HCT116 (cell line): ENCODE results near the gene LUZP2. TPM values are rescaled to one million over a fixed set of nuclear protein-coding genes. Genes with fewer than 3 reads are reported as not detected.

ENCODE experiments used
- ATAC-seq: fragments of 200-7000 bp; cut with Tn5 transposase; 2 replicates; pipeline ENCODE4 v1.9.1; 2020; ENCODE audit warnings: mild to moderate bottlenecking, moderate library complexity
- BruUV-seq: library from RNA; stranded (reverse); fragments of 400-500 nt; replicated peaks from 2 replicates; lab custom pipeline; 2021; lab: Mats Ljungman, UMichigan
- CTCF ChIA-PET: fragments of 300-600 bp; sonication (Branson Sonifier 250); formaldehyde crosslinking; loops from one replicate; lab custom pipeline; 2021; ENCODE audit warnings: antibody characterized with exemption; lab: Charles Lee
- POLR2A ChIA-PET: fragments of 300-600, 350-600 bp; sonication (Branson Sonifier 250); formaldehyde crosslinking; loops from one replicate; lab custom pipeline; 2021; ENCODE audit warnings: antibody characterized with exemption; lab: Charles Lee
- RAD21 ChIA-PET, 2 experiments: fragments of 300-600 bp; sonication (Branson Sonifier 250); formaldehyde crosslinking; loops; one replicate each; lab custom pipeline; 2023; ENCODE audit warnings: low total read pairs in 2 of 2; ENCODE audit not compliant: uncharacterized antibody in 2 of 2, unreplicated experiment in 2 of 2, low non-redundant PET in 1 of 2; lab: Charles Lee
- DNase-seq: peaks from one replicate; pipeline ENCODE4 v3.0.0-alpha.2; 2010; ENCODE audit warnings: low read depth, low spot score
- H2AFZ ChIP-seq: fragments of 200-600 bp; shearing (Covaris generic), sonication (generic); 2 replicates; pipeline ENCODE4 v1.6.1; 2017; ENCODE audit warnings: low read depth, mixed run types, mixed read lengths, antibody characterized with exemption, low read length; ENCODE audit not compliant: poor library complexity, severe bottlenecking
- H3K27ac ChIP-seq: 2 replicates; pipeline ENCODE4 v1.5.1; 2012; ENCODE audit warnings: low read depth, low read length
- H3K27me3 ChIP-seq: fragments of 200-600 bp; sonication (generic); 2 replicates; pipeline ENCODE4 v1.6.1; 2016; ENCODE audit warnings: mixed run types, low read length, mixed read lengths; ENCODE audit not compliant: insufficient read depth
- H3K36me3 ChIP-seq, 2 experiments: fragments of 200-500 bp in 1 of 2; fragments of 200-600 bp in 1 of 2; sonication (Bioruptor generic) in 1 of 2; sonication (generic) in 1 of 2; 2 replicates each; pipeline versions ENCODE4 v1.5.1 to v1.6.1; 2014 to 2016; ENCODE audit warnings: low read length in 2 of 2, inconsistent platforms in 1 of 2, mixed read lengths in 1 of 2, mixed run types in 1 of 2; ENCODE audit not compliant: insufficient read depth in 2 of 2, control insufficient read depth in 1 of 2
- H3K4me1 ChIP-seq, 2 experiments: fragments of 200-600 bp in 1 of 2; sonication (generic) in 1 of 2; 2 replicates each; pipeline versions ENCODE4 v1.5.1 to v1.6.1; 2012 to 2017; ENCODE audit warnings: low read length in 2 of 2, inconsistent platforms in 1 of 2, mild to moderate bottlenecking in 1 of 2, mixed read lengths in 1 of 2, mixed run types in 1 of 2, moderate library complexity in 1 of 2; ENCODE audit not compliant: insufficient read depth in 2 of 2, control insufficient read depth in 1 of 2
- H3K4me2 ChIP-seq: fragments of 200-600 bp; sonication (generic); 2 replicates; pipeline ENCODE4 v1.6.1; 2017; ENCODE audit warnings: mixed run types, low read length, mixed read lengths
- H3K4me3 ChIP-seq, 2 experiments: fragments of 200-600 bp in 1 of 2; sonication (generic) in 1 of 2; replicated peaks in 1 of 2; 2 replicates each; pipeline ENCODE4 v1.5.1; 2011 to 2016; ENCODE audit warnings: low read length in 2 of 2, control low read depth in 1 of 2, low read depth in 1 of 2, mild to moderate bottlenecking in 1 of 2, mixed read lengths in 1 of 2, mixed run types in 1 of 2
- H3K79me2 ChIP-seq: fragments of 200-600 bp; sonication (generic); 2 replicates; pipeline ENCODE4 v1.6.1; 2017; ENCODE audit warnings: mild to moderate bottlenecking, mixed run types, low read length, moderate library complexity, mixed read lengths; ENCODE audit not compliant: insufficient read depth
- H3K9ac ChIP-seq: fragments of 200-600 bp; sonication (generic); 2 replicates; pipeline ENCODE4 v1.6.1; 2016; ENCODE audit warnings: low read length, mixed read lengths
- H3K9me2 ChIP-seq: fragments of 200-600 bp; sonication (generic), shearing (Covaris generic); 2 replicates; pipeline ENCODE4 v1.6.1; 2017; ENCODE audit warnings: mixed run types, mild to moderate bottlenecking, moderate library complexity; ENCODE audit not compliant: insufficient read depth
- H3K9me3 ChIP-seq, 2 experiments: fragments of 200-500 bp in 1 of 2; fragments of 200-600 bp in 1 of 2; sonication (Bioruptor generic) in 1 of 2; sonication (generic) in 1 of 2; 2 replicates each; pipeline ENCODE4 v1.6.1; 2014 to 2017; ENCODE audit warnings: low read length in 2 of 2, mixed read lengths in 2 of 2, inconsistent platforms in 1 of 2, low read depth in 1 of 2, mild to moderate bottlenecking in 1 of 2, mixed run types in 1 of 2, moderate library complexity in 1 of 2; ENCODE audit not compliant: control insufficient read depth in 1 of 2, insufficient read depth in 1 of 2
- H4K20me1 ChIP-seq: fragments of 200-600 bp; sonication (generic), shearing (Covaris generic); 2 replicates; pipeline ENCODE4 v1.6.1; 2017; ENCODE audit warnings: mixed run types, mild to moderate bottlenecking, moderate library complexity; ENCODE audit not compliant: insufficient read depth
- POLR2AphosphoS5 ChIP-seq: IDR thresholded peaks from 2 replicates; pipeline ENCODE4 v1.6.1; 2011; ENCODE audit warnings: mild to moderate bottlenecking, low read depth, low read length, moderate library complexity
- RAD21 ChIP-seq: IDR thresholded peaks from 2 replicates; pipeline ENCODE4 v1.6.1; 2012; ENCODE audit warnings: low read depth, mild to moderate bottlenecking
- SP1 ChIP-seq: IDR thresholded peaks from 2 replicates; pipeline ENCODE4 v1.6.1; 2012; ENCODE audit warnings: low read depth
- SRF ChIP-seq: IDR thresholded peaks from 2 replicates; pipeline ENCODE4 v1.6.1; 2012; ENCODE audit warnings: low read depth
- ZBTB33 ChIP-seq: IDR thresholded peaks from 2 replicates; pipeline ENCODE4 v1.6.1; 2011; ENCODE audit warnings: mild to moderate bottlenecking, low read length, moderate library complexity; ENCODE audit not compliant: insufficient replicate concordance; ENCODE audit errors: extremely low read depth
- intact Hi-C: fragments of 100-400 bp; cut with micrococcal nuclease; formaldehyde crosslinking; loops from 2 replicates; pipeline ENCODE4 v1.10.0; 2022
- total RNA-seq: library from RNA; stranded (reverse); gene quantifications from one replicate; pipeline ENCODE4 v1.2.1, GENCODE V29; 2021; ENCODE audit not compliant: unreplicated experiment
- TF ChIP-seq, protein P1 (sequence below): IDR thresholded peaks from 2 replicates; pipeline ENCODE4 v1.6.1; 2012; ENCODE audit warnings: low read depth

Gene LUZP2
- total RNA-seq, 1 experiment from 2014 or later, result not detected

DNA sequence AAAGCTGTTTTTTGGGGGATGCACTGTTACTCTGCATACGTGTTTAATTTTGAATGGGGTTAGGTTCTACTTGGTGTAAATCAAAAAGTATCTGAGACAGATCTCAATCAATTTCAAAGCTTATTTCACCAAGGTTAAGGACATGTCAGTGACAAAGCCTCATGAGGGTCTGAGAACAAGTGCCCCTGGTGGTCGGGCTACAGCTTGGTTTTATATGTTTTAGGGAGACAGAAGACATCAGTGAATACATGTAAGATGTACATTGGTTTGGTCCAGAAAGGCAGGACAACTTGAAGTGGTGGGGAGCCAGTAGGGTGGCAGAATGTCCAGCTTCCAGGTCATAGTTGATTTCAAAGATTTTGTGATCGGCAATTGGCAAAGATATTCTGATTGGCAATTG is 262.9 kb downstream of the LUZP2 start:
- POLR2A ChIA-PET, result no interaction called here
- Histone ChIP-seq H3K9ac (no peak overlapping the region), H3K4me1 (no peaks in the 10 kb centered on the region), H3K9me3 (peaks cover 11 to 33% of the 10 kb centered on the region in 2 experiments; a peak in 3 of 4 replicates), H3K79me2 (no peaks in the 10 kb centered on the region), H4K20me1 (no peaks in the 10 kb centered on the region), H3K4me2 (no peak overlapping the region), H2AFZ (no peak overlapping the region), H3K9me2 (no peaks in the 10 kb centered on the region), H3K36me3 (no peaks in the 10 kb centered on the region), H3K27ac (no peak overlapping the region), H3K27me3 (no peaks in the 10 kb centered on the region), H3K4me3 (no peak overlapping the region)
- CTCF ChIA-PET, result no interaction called here
- BruUV-seq, result no TSS peak
- intact Hi-C loops, result no loop called here
- no peak for ATAC-seq
- no peak for DNase-seq
- TF ChIP-seq RAD21, result no peak
- no peak for TF ChIP-seq SP1
- TF ChIP-seq SRF, result no peak
- TF ChIP-seq POLR2AphosphoS5, result no peak
- no peak for TF ChIP-seq ZBTB33
- TF ChIP-seq, protein P1, sequence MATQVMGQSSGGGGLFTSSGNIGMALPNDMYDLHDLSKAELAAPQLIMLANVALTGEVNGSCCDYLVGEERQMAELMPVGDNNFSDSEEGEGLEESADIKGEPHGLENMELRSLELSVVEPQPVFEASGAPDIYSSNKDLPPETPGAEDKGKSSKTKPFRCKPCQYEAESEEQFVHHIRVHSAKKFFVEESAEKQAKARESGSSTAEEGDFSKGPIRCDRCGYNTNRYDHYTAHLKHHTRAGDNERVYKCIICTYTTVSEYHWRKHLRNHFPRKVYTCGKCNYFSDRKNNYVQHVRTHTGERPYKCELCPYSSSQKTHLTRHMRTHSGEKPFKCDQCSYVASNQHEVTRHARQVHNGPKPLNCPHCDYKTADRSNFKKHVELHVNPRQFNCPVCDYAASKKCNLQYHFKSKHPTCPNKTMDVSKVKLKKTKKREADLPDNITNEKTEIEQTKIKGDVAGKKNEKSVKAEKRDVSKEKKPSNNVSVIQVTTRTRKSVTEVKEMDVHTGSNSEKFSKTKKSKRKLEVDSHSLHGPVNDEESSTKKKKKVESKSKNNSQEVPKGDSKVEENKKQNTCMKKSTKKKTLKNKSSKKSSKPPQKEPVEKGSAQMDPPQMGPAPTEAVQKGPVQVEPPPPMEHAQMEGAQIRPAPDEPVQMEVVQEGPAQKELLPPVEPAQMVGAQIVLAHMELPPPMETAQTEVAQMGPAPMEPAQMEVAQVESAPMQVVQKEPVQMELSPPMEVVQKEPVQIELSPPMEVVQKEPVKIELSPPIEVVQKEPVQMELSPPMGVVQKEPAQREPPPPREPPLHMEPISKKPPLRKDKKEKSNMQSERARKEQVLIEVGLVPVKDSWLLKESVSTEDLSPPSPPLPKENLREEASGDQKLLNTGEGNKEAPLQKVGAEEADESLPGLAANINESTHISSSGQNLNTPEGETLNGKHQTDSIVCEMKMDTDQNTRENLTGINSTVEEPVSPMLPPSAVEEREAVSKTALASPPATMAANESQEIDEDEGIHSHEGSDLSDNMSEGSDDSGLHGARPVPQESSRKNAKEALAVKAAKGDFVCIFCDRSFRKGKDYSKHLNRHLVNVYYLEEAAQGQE, result no peak
- RAD21 ChIA-PET, result no interaction called here
